ENCODE measurements around the gene PEAK1. TPM values are rescaled to one million over a fixed set of nuclear protein-coding genes. Genes with fewer than 3 reads are reported as not detected.

The PEAK1 gene
- total and polyA plus RNA-seq, 2 donors (not counting 3 experiments of a cell fraction or from before 2014, with no cell fraction given) = 17.9 to 91.9 TPM

DNA sequence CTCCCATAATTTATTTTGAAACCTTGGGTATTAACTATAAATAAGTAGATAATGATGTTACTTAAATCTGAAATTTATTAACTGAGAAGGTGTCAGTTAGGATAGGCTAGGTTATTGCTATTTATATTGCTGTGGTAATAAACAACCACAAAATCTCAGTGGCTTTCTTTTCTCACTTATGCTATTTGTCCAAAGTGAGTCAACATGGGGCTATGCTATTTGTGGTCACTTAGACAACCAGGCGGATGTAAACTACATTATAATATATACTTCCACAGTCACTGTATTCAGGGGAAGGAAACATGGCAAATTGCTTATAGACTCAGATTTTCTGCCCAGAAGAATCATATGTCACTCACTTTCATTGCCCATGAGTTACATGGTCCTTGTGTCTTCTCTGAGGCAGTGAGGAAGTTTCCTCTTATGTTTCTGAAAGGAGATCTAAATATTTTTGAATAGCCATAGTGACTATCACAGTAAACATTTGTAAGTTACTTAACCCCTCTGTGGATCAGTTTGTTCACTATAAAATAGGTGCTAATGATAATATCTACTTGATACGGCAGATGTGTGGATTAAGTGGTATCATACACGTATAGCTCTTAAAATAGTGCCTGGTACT lies 20.6 kb upstream of the PEAK1 start:
- H3K79me2 ChIP-seq (ENCODE audit: control insufficient read depth, insufficient read depth, low read length) = peaks cover 18% of the 10 kb centered on the region
- intact Hi-C loops (cut with micrococcal nuclease) = no loop called here
- H3K9me1 ChIP-seq (replicated peaks; ENCODE audit: control insufficient read depth, extremely low read depth, insufficient read depth, low read length) = no peaks in the 10 kb centered on the region
- no peaks in the 10 kb centered on the region for H4K20me1 ChIP-seq (replicated peaks; ENCODE audit: control insufficient read depth, extremely low read depth, insufficient read depth, low read length)
- no TSS peak for BruUV-seq (replicated peaks)
- no peak overlapping the region for H3K27ac ChIP-seq (ENCODE audit: insufficient read depth, low read depth, low read length)
- FAIRE-seq (no peak), DNase-seq (ENCODE audit: low read depth, low spot score) (no peak)
- H3K9ac ChIP-seq (replicated peaks; ENCODE audit: extremely low read depth, insufficient read depth, low read length) = no peak overlapping the region
- H3K4me1 ChIP-seq (ENCODE audit: control insufficient read depth, extremely low read depth, insufficient read depth, low read length) = no peaks in the 10 kb centered on the region
- ChIA-PET POLR2A (no interaction called here), CTCF (interaction anchor here (1.0 to 2.3 kb wide), 6 partner anchors 10 to 56 kb away, joined by 3 to 10 read pairs (median 5); no protein-coding TSS in a partner anchor)
- H3K27me3 ChIP-seq (ENCODE audit: control insufficient read depth in 2 of 2, insufficient read depth in 2 of 2, low read length in 2 of 2) = no peaks in the 10 kb centered on the region
- no peak overlapping the region for H2AFZ ChIP-seq (ENCODE audit: low read depth, low read length)
- H3K9me3 ChIP-seq (replicated peaks; ENCODE audit: control insufficient read depth, insufficient read depth, low read length) = no peaks in the 10 kb centered on the region
- no peak overlapping the region for H3K4me2 ChIP-seq (ENCODE audit: insufficient read depth, low read length)
- H3K36me3 ChIP-seq (ENCODE audit: control insufficient read depth in 2 of 2, extremely low read depth in 1 of 2, insufficient read depth in 2 of 2, low read length in 2 of 2) = no peaks in the 10 kb centered on the region
- no peak overlapping the region for H3K4me3 ChIP-seq (replicated peaks in 1 of 3; ENCODE audit: insufficient read depth in 1 of 3, low read depth in 1 of 3, low read length in 3 of 3)
- TF ChIP-seq POLR2AphosphoS5 (IDR thresholded peaks at IDR 0.05; ENCODE audit: insufficient read depth, low read depth, low read length) (no peak), GATA2 (IDR thresholded peaks at IDR 0.05; ENCODE audit: insufficient read depth, insufficient read length, low read depth, low read length) (no peak), POLR2A (IDR thresholded peaks at IDR 0.05; ENCODE audit: low read depth, low read length) (no peak), JUN (IDR thresholded peaks at IDR 0.05; ENCODE audit: borderline replicate concordance, insufficient read depth, insufficient read length, low read depth) (no peak), FOS (IDR thresholded peaks at IDR 0.05; ENCODE audit: borderline replicate concordance, insufficient read depth, low read length) (no peak), MAX (IDR thresholded peaks at IDR 0.05; ENCODE audit: insufficient read depth, insufficient read length) (no peak), EZH2 (IDR thresholded peaks at IDR 0.05; ENCODE audit: borderline replicate concordance, low read depth, low read length, severe bottlenecking) (no peak), MYC (IDR thresholded peaks at IDR 0.05; ENCODE audit: low read depth, low read length) (no peak)
- TF ChIP-seq, protein P1, sequence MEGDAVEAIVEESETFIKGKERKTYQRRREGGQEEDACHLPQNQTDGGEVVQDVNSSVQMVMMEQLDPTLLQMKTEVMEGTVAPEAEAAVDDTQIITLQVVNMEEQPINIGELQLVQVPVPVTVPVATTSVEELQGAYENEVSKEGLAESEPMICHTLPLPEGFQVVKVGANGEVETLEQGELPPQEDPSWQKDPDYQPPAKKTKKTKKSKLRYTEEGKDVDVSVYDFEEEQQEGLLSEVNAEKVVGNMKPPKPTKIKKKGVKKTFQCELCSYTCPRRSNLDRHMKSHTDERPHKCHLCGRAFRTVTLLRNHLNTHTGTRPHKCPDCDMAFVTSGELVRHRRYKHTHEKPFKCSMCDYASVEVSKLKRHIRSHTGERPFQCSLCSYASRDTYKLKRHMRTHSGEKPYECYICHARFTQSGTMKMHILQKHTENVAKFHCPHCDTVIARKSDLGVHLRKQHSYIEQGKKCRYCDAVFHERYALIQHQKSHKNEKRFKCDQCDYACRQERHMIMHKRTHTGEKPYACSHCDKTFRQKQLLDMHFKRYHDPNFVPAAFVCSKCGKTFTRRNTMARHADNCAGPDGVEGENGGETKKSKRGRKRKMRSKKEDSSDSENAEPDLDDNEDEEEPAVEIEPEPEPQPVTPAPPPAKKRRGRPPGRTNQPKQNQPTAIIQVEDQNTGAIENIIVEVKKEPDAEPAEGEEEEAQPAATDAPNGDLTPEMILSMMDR (IDR thresholded peaks at IDR 0.05; ENCODE audit: extremely low read depth in 1 of 2, insufficient read depth in 1 of 2, low read depth in 1 of 2, low read length in 2 of 2) = no peak
- dilution Hi-C loops (cut with MboI; ENCODE audit: extremely low pct_ligation_motif_present, low sequenced_read_pairs) = no loop called here
